Measurements from ENCODE around the gene LDLRAD4.

LDLRAD4 gene

GRCh38 chr18:13179566-13180113 lies 38.9 kb upstream of the LDLRAD4 start:
- TF ChIP-seq CTCF (IDR thresholded peaks at IDR 0.05; ENCODE audit: insufficient read depth, low read depth, low read length, missing control alignments) = no peak
- no peak overlapping the region for H3K4me3 ChIP-seq (ENCODE audit: low read length)
- DNase-seq (ENCODE audit: low read depth) = no peak

- no peak for TF ChIP-seq CTCF (IDR thresholded peaks at IDR 0.05; ENCODE audit: insufficient read depth, low read depth, low read length, missing control alignments)
- DNase-seq (ENCODE audit: low read depth) = no peak
- H3K4me3 ChIP-seq (ENCODE audit: low read length) = no peak overlapping the region
These were observed 37.8 kb upstream of the LDLRAD4 start for GRCh38 chr18:13180614-13181375.

- H3K4me3 ChIP-seq (ENCODE audit: low read length) = no peak overlapping the region
- TF ChIP-seq CTCF (IDR thresholded peaks at IDR 0.05; ENCODE audit: insufficient read depth, low read depth, low read length, missing control alignments) = no peak
- DNase-seq (ENCODE audit: low read depth) = no peak
These were observed 36.8 kb upstream of the LDLRAD4 start for GRCh38 chr18:13181765-13182164.

- H3K4me3 ChIP-seq (ENCODE audit: low read length) = no peak overlapping the region
- TF ChIP-seq CTCF (IDR thresholded peaks at IDR 0.05; ENCODE audit: insufficient read depth, low read depth, low read length, missing control alignments) = no peak
- no peak for DNase-seq (ENCODE audit: low read depth)
These were observed 35.2 kb upstream of the LDLRAD4 start for GRCh38 chr18:13183359-13183758.

- DNase-seq (ENCODE audit: low read depth) = no peak
- TF ChIP-seq CTCF (IDR thresholded peaks at IDR 0.05; ENCODE audit: insufficient read depth, low read depth, low read length, missing control alignments) = no peak
- no peak overlapping the region for H3K4me3 ChIP-seq (ENCODE audit: low read length)
These were observed 34.8 kb upstream of the LDLRAD4 start for GRCh38 chr18:13183790-13184189.

- no peak for TF ChIP-seq CTCF (IDR thresholded peaks at IDR 0.05; ENCODE audit: insufficient read depth, low read depth, low read length, missing control alignments)
These were observed 34.2 kb upstream of the LDLRAD4 start for GRCh38 chr18:13184396-13184795.

More at GRCh38 chr18:13184396-13184795, 34.2 kb upstream of the LDLRAD4 start:
- no peak overlapping the region for H3K4me3 ChIP-seq (ENCODE audit: low read length)
- DNase-seq (ENCODE audit: low read depth) = no peak

All from epithelial cell of esophagus (primary cell).